CD4-positive, alpha-beta T cell (primary cell): ENCODE measurements around the gene PHKA2. TPM values are rescaled to one million over a fixed set of nuclear protein-coding genes. Genes with fewer than 3 reads are reported as not detected.

ENCODE experiments used
- ATAC-seq: fragments of 200-7000 bp; cut with Tn5 transposase; one replicate; pipeline ENCODE4 v1.10.0; 2022; ENCODE audit warnings: mild to moderate bottlenecking; ENCODE audit not compliant: poor library complexity
- CTCF ChIA-PET: fragments of 350-600 bp; sonication (Branson Sonifier 250); formaldehyde crosslinking; loops from one replicate; lab custom pipeline; 2021; ENCODE audit warnings: antibody characterized with exemption, inconsistent platforms; lab: Charles Lee
- POLR2A ChIA-PET: fragments of 350-600 bp; sonication (Branson Sonifier 250); formaldehyde crosslinking; loops from one replicate; lab custom pipeline; 2021; ENCODE audit warnings: antibody characterized with exemption, inconsistent platforms; lab: Charles Lee
- DNase-seq, 14 experiments: peaks; one replicate each; pipeline ENCODE4 v3.0.0-alpha.2; 2013 to 2020; ENCODE audit warnings: mixed read lengths in 2 of 14
- H3K27ac ChIP-seq, 2 donors: one replicate each; pipeline versions ENCODE4 v1.5.1 to v1.7.0; 2013; ENCODE audit warnings: low read length in 2 of 2, low read depth in 1 of 2, mild to moderate bottlenecking in 1 of 2
- H3K27me3 ChIP-seq, 2 experiments: 1 replicate in 1 of 2; 2 replicates in 1 of 2; pipeline versions ENCODE4 v1.6.1 to v1.7.0; 2013; ENCODE audit warnings: low read length in 2 of 2, control low read depth in 1 of 2, mild to moderate bottlenecking in 1 of 2, moderate library complexity in 1 of 2; ENCODE audit not compliant: insufficient read depth in 2 of 2, control insufficient read depth in 1 of 2
- H3K36me3 ChIP-seq: one replicate; pipeline ENCODE4 v1.6.1; 2013; ENCODE audit warnings: low read length, control low read depth; ENCODE audit not compliant: insufficient read depth
- H3K4me1 ChIP-seq: one replicate; pipeline ENCODE4 v1.6.1; 2013; ENCODE audit warnings: low read length, control low read depth; ENCODE audit not compliant: insufficient read depth
- H3K4me3 ChIP-seq: one replicate; pipeline ENCODE4 v1.5.1; 2013; ENCODE audit warnings: mild to moderate bottlenecking, low read length, moderate library complexity
- H3K9me3 ChIP-seq, 2 experiments: 1 replicate in 1 of 2; 2 replicates in 1 of 2; pipeline versions ENCODE4 v1.6.1 to v1.7.0; 2013; ENCODE audit warnings: low read length in 2 of 2, mild to moderate bottlenecking in 2 of 2, control low read depth in 1 of 2, moderate library complexity in 1 of 2; ENCODE audit not compliant: control insufficient read depth in 1 of 2, insufficient read depth in 1 of 2
- H3K27ac Mint-ChIP-seq: one replicate; pipeline ENCODE4 v1.8.0; 2020; ENCODE audit warnings: mixed read lengths
- H3K27me3 Mint-ChIP-seq: one replicate; pipeline ENCODE4 v1.8.0; 2021; ENCODE audit warnings: mixed read lengths
- H3K36me3 Mint-ChIP-seq: one replicate; pipeline ENCODE4 v1.8.0; 2021; ENCODE audit warnings: low read depth, mixed read lengths
- H3K4me1 Mint-ChIP-seq: one replicate; pipeline ENCODE4 v1.8.0; 2021; ENCODE audit warnings: low read depth, mixed read lengths
- H3K4me3 Mint-ChIP-seq: one replicate; pipeline ENCODE4 v1.8.0; 2020; ENCODE audit warnings: mild to moderate bottlenecking, mixed read lengths
- H3K9me3 Mint-ChIP-seq: one replicate; pipeline ENCODE4 v1.8.0; 2020; ENCODE audit warnings: mixed read lengths
- intact Hi-C, 2 experiments: fragments of 100-400 bp; cut with DNase I in 1 of 2; cut with micrococcal nuclease in 1 of 2; formaldehyde crosslinking; loops; one replicate each; pipeline versions ENCODE4 v1.15.1 to v1.9.0; 2023 to 2025; cut with DNase I, micrococcal nuclease
- total RNA-seq, 174 experiments: library from RNA in 2 of 174; stranded (reverse) in 2 of 174; gene quantifications; one replicate each; pipeline ENCODE4 v1.2.3 and lab custom pipeline; 2021 to 2026
- TF ChIP-seq, protein P1 (sequence below): fragments of 200-600 bp; IDR thresholded peaks from one replicate; pipeline ENCODE4 v1.8.0; 2022; ENCODE audit warnings: antibody characterized with exemption, mild to moderate bottlenecking

PHKA2 gene
- total RNA-seq, 2 experiments from 2014 or later: 28.5 to 31.4 TPM

- ATAC-seq (no peak), DNase-seq (no peak)
- H3K36me3 ChIP-seq: no peaks in the 10 kb centered on the region
- Mint-ChIP-seq H3K27me3 (no peaks in the 10 kb centered on the region), H3K36me3 (no peaks in the 10 kb centered on the region), H3K4me3 (no peak overlapping the region), H3K9me3 (no peaks in the 10 kb centered on the region), H3K27ac (no peak overlapping the region), H3K4me1 (no peaks in the 10 kb centered on the region)
- TF ChIP-seq, protein P1, sequence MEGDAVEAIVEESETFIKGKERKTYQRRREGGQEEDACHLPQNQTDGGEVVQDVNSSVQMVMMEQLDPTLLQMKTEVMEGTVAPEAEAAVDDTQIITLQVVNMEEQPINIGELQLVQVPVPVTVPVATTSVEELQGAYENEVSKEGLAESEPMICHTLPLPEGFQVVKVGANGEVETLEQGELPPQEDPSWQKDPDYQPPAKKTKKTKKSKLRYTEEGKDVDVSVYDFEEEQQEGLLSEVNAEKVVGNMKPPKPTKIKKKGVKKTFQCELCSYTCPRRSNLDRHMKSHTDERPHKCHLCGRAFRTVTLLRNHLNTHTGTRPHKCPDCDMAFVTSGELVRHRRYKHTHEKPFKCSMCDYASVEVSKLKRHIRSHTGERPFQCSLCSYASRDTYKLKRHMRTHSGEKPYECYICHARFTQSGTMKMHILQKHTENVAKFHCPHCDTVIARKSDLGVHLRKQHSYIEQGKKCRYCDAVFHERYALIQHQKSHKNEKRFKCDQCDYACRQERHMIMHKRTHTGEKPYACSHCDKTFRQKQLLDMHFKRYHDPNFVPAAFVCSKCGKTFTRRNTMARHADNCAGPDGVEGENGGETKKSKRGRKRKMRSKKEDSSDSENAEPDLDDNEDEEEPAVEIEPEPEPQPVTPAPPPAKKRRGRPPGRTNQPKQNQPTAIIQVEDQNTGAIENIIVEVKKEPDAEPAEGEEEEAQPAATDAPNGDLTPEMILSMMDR: no peak
- POLR2A ChIA-PET: no interaction called here
- intact Hi-C loops: no loop called here
- CTCF ChIA-PET: no interaction called here
- no peaks in the 10 kb centered on the region for H3K4me1 ChIP-seq
- no peaks in the 10 kb centered on the region for H3K9me3 ChIP-seq
- H3K27ac ChIP-seq: no peak overlapping the region
- no peaks in the 10 kb centered on the region for H3K27me3 ChIP-seq
- no peak overlapping the region for H3K4me3 ChIP-seq
Observed at GRCh38 chrX:18992829-18993228, 8.9 kb upstream of the PHKA2 start.

DNA sequence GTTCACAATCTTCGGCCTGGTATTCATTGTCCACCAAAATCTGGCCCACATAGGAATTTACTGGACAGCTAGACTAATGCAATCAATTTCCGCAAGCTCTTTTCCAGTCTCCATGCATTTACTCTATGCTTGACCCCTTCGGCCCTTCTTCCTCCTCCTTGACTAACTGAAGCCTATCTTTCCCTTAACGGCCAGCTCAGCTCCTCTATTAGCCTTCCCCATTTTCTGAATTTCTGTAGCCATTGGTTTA is 1.2 kb upstream of the PHKA2 start:
- ATAC-seq: no peak
- DNase-seq: no peak
- H3K9me3 ChIP-seq: no peaks in the 10 kb centered on the region
- Mint-ChIP-seq H3K4me3 (peak overlapping the region; percentile 92), H3K4me1 (peaks cover 21% of the 10 kb centered on the region), H3K36me3 (no peaks in the 10 kb centered on the region), H3K9me3 (no peaks in the 10 kb centered on the region), H3K27ac (peak overlapping the region; percentile 91), H3K27me3 (no peaks in the 10 kb centered on the region)
- H3K4me3 ChIP-seq: peak overlapping the region; percentile 78
- ChIA-PET POLR2A (interaction anchor here (0.5 to 1.3 kb wide), 5 partner anchors 99 to 903 kb away, joined by 3 to 7 read pairs (median 6); partner anchors contain the start of genes CDKL5, SCML2 and SH3KBP1), CTCF (interaction anchor here (1.2 kb wide), 1 partner anchor 349 kb away, joined by 5 read pairs; no protein-coding TSS in a partner anchor)
- TF ChIP-seq, protein P1: no peak
- intact Hi-C loops: loop anchor here (2.0 to 10.0 kb wide), 4 partner anchors 310 to 1280 kb away; partner anchors contain the start of genes PDHA1 (in 1 of the 2), RPS6KA3 (in 1 of the 2), RS1 (in 1 of the 2) and SCML1 (in 1 of the 2)
- peak overlapping the region; percentile 83 to 94 for H3K27ac ChIP-seq
- no peaks in the 10 kb centered on the region for H3K36me3 ChIP-seq
- H3K27me3 ChIP-seq: no peaks in the 10 kb centered on the region
- peaks cover 19% of the 10 kb centered on the region for H3K4me1 ChIP-seq

DNA sequence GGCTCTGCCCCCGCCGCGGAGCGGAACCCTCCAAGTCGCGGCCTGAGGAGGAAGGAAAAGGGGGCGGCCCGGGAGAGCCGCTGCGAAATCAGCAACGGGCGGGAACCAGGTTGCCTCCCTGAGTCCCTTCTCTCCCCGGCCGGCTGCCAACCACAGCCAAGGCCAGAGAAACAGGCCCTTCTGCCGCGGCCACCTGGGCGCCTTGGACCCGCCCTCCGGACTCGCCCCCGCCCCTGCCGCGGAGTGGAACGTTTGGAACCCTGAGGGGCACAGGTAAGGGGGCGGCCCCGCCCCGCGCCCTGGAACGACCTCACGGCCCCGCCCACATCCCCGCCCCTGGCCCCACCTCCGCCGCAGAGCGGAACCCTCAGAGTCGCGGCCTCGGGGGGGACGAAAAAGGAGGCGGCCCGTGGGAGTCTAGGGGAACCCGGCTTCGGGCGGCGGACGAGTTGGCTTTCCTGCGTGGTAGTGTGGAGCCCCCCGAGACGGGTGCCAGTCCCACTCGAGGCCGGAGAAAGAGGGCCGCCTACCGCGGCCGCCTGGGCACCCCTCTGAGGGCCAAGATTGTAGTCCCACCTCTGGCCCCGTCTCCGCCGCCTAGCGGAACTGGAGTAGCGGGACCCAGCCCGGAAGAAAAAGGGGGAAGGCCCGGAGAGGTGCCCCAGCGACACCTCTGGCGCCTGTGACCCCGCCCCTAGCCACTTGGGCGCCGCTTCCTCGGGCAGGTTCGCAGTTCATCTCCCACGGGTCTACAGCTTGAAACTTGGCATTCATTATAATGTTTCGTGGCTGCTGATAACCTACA is 669 bp upstream of the PHKA2 start:
- Mint-ChIP-seq H3K27ac (peak overlapping the region; percentile 91), H3K36me3 (no peaks in the 10 kb centered on the region), H3K27me3 (no peaks in the 10 kb centered on the region), H3K9me3 (no peaks in the 10 kb centered on the region), H3K4me1 (peaks cover 21% of the 10 kb centered on the region), H3K4me3 (peak overlapping the region; percentile 92)
- intact Hi-C loops: loop anchor here (2.0 to 10.0 kb wide), 6 partner anchors 97 to 1280 kb away; partner anchors contain the start of genes CDKL5 (in 1 of the 2), PDHA1 (in 1 of the 2), RPS6KA3 (in 1 of the 2) and RS1 (in 1 of the 2)
- POLR2A ChIA-PET: interaction anchor here (0.5 to 1.3 kb wide), 5 partner anchors 98 to 903 kb away, joined by 3 to 7 read pairs (median 6); partner anchors contain the start of genes CDKL5, SCML2 and SH3KBP1
- peaks cover 19% of the 10 kb centered on the region for H3K4me1 ChIP-seq
- H3K36me3 ChIP-seq: no peaks in the 10 kb centered on the region
- no peaks in the 10 kb centered on the region for H3K27me3 ChIP-seq
- H3K4me3 ChIP-seq: peak overlapping the region; percentile 78
- ATAC-seq: peak; percentile 85
- DNase-seq: peak; percentile 78 to 92 (median 84)
- TF ChIP-seq, protein P1: peak; percentile 26
- H3K9me3 ChIP-seq: no peaks in the 10 kb centered on the region
- CTCF ChIA-PET: interaction anchor here (1.2 kb wide), 1 partner anchor 350 kb away, joined by 5 read pairs; no protein-coding TSS in a partner anchor
- H3K27ac ChIP-seq: peak overlapping the region; percentile 83 to 94
